H1 (cell line): ENCODE data around the gene PGLYRP2. TPM values are rescaled to one million over a fixed set of nuclear protein-coding genes. Genes with fewer than 3 reads are reported as not detected.

Experiments used
- CTCF ChIA-PET: fragments of 300-600 bp; sonication (Branson Sonifier 250); formaldehyde crosslinking; loops from one replicate; lab custom pipeline; 2021; ENCODE audit not compliant: partially characterized antibody; lab: Charles Lee
- POLR2A ChIA-PET: fragments of 300-600 bp; sonication (Branson Sonifier 250); formaldehyde crosslinking; loops from one replicate; lab custom pipeline; 2021; ENCODE audit warnings: inconsistent platforms; ENCODE audit not compliant: partially characterized antibody; lab: Charles Lee
- DNase-seq, 2 experiments: peaks; one replicate each; pipeline versions ENCODE4 v3.0.0 to v3.0.0-alpha.2; 2010 to 2022; ENCODE audit warnings: low spot score in 2 of 2, low read depth in 1 of 2, mixed read lengths in 1 of 2
- FAIRE-seq: peaks from 2 replicates; lab custom pipeline; 2011; peaks lifted over from hg19 to GRCh38; lab: Jason Lieb, UNC
- H2AFZ ChIP-seq: 2 replicates; pipeline ENCODE4 v1.8.1; 2012; ENCODE audit warnings: low read length, inconsistent platforms
- H2AK5ac ChIP-seq: 2 replicates; pipeline ENCODE4 v1.6.1; 2013; ENCODE audit warnings: low read depth, low read length
- H2BK120ac ChIP-seq: replicated peaks from 2 replicates; pipeline ENCODE3; 2013; ENCODE audit warnings: low read depth, low read length, inconsistent platforms
- H2BK12ac ChIP-seq: 2 replicates; pipeline ENCODE4 v1.6.1; 2013; ENCODE audit warnings: low read depth, low read length
- H2BK15ac ChIP-seq: 2 replicates; pipeline ENCODE4 v1.6.1; 2013; ENCODE audit warnings: low read length
- H2BK20ac ChIP-seq: 2 replicates; pipeline ENCODE4 v1.6.1; 2013; ENCODE audit warnings: low read length
- H2BK5ac ChIP-seq: 2 replicates; pipeline ENCODE4 v1.6.1; 2013; ENCODE audit warnings: low read depth, low read length
- H3K14ac ChIP-seq: 2 replicates; pipeline ENCODE4 v1.6.1; 2013; ENCODE audit warnings: inconsistent platforms; ENCODE audit not compliant: insufficient read length
- H3K18ac ChIP-seq: 2 replicates; pipeline ENCODE4 v1.6.1; 2013; ENCODE audit warnings: low read length; ENCODE audit errors: extremely low read depth
- H3K23ac ChIP-seq: 2 replicates; pipeline ENCODE4 v1.6.1; 2013; ENCODE audit warnings: inconsistent platforms; ENCODE audit not compliant: insufficient read length
- H3K23me2 ChIP-seq: 2 replicates; pipeline ENCODE4 v1.6.1; 2013; ENCODE audit warnings: low read depth, low read length
- H3K27ac ChIP-seq: 2 replicates; pipeline ENCODE4 v1.6.1; 2011; ENCODE audit warnings: low read depth, low read length, inconsistent platforms
- H3K27me3 ChIP-seq, 4 experiments: replicated peaks in 1 of 4; 1 replicate in 1 of 4; 2 replicates in 3 of 4; pipeline versions ENCODE4 v1.6.1 to v1.8.1; 2011 to 2013; ENCODE audit warnings: low read length in 3 of 4, mild to moderate bottlenecking in 3 of 4, inconsistent platforms in 2 of 4, mixed read lengths in 2 of 4, moderate library complexity in 1 of 4; ENCODE audit not compliant: control insufficient read depth in 3 of 4, insufficient read depth in 3 of 4; ENCODE audit errors: extremely low read depth in 1 of 4
- H3K36me3 ChIP-seq, 4 experiments: 2 replicates each; pipeline versions ENCODE4 v1.6.1 to v1.8.1; 2011 to 2013; ENCODE audit warnings: mild to moderate bottlenecking in 4 of 4, low read length in 3 of 4, moderate library complexity in 2 of 4, control low read depth in 1 of 4, inconsistent platforms in 1 of 4; ENCODE audit not compliant: insufficient read depth in 4 of 4, control insufficient read depth in 2 of 4
- H3K4ac ChIP-seq: replicated peaks from 2 replicates; pipeline ENCODE3; 2013; ENCODE audit warnings: low read length, low read depth, mixed read lengths, inconsistent platforms; ENCODE audit not compliant: insufficient read length
- H3K4me1 ChIP-seq, 4 experiments: replicated peaks in 1 of 4; 1 replicate in 1 of 4; 2 replicates in 3 of 4; pipeline versions ENCODE4 v1.6.1 to v1.8.1; 2011 to 2013; ENCODE audit warnings: low read length in 3 of 4, inconsistent platforms in 2 of 4, mixed read lengths in 1 of 4; ENCODE audit not compliant: insufficient read depth in 4 of 4, control insufficient read depth in 3 of 4
- H3K4me2 ChIP-seq, 2 experiments: 2 replicates each; pipeline versions ENCODE4 v1.6.1 to v1.8.1; 2011 to 2013; ENCODE audit warnings: low read depth in 2 of 2, low read length in 2 of 2, control low read depth in 1 of 2, inconsistent platforms in 1 of 2, mild to moderate bottlenecking in 1 of 2; ENCODE audit not compliant: insufficient read depth in 1 of 2
- H3K4me3 ChIP-seq, 4 experiments: fragments of 200-600, 300-600 bp in 1 of 4; sonication (generic), shearing (Covaris generic), sonication (Bioruptor Twin) in 1 of 4; 2 replicates each; pipeline versions ENCODE4 v1.5.1 to v1.8.1; 2011 to 2016; ENCODE audit warnings: low read length in 4 of 4, low read depth in 3 of 4, control low read depth in 2 of 4, inconsistent platforms in 2 of 4, mild to moderate bottlenecking in 2 of 4, mixed read lengths in 1 of 4, moderate library complexity in 1 of 4; ENCODE audit not compliant: insufficient read depth in 2 of 4; ENCODE audit errors: extremely low read depth in 1 of 4
- H3K56ac ChIP-seq: replicated peaks from 2 replicates; pipeline ENCODE3; 2013; ENCODE audit warnings: low read depth, mild to moderate bottlenecking, mixed read lengths, low read length, inconsistent platforms; ENCODE audit not compliant: insufficient read length
- H3K79me1 ChIP-seq: 2 replicates; pipeline ENCODE4 v1.6.1; 2013; ENCODE audit warnings: low read depth, low read length, control low read depth
- H3K79me2 ChIP-seq, 2 experiments: 2 replicates each; pipeline versions ENCODE4 v1.6.1 to v1.8.1; 2012 to 2013; ENCODE audit warnings: low read length in 2 of 2, mild to moderate bottlenecking in 2 of 2, inconsistent platforms in 1 of 2; ENCODE audit not compliant: insufficient read depth in 2 of 2, control insufficient read depth in 1 of 2
- H3K9ac ChIP-seq, 4 experiments: replicated peaks in 1 of 4; 1 replicate in 1 of 4; 2 replicates in 3 of 4; pipeline versions ENCODE4 v1.6.1 to v1.8.1; 2011 to 2013; ENCODE audit warnings: low read depth in 3 of 4, low read length in 3 of 4, control low read depth in 2 of 4, mild to moderate bottlenecking in 2 of 4, moderate library complexity in 2 of 4, inconsistent platforms in 1 of 4; ENCODE audit errors: extremely low read depth in 1 of 4
- H3K9me3 ChIP-seq, 2 experiments: 2 replicates each; pipeline versions ENCODE4 v1.6.1 to v1.8.1; 2012 to 2013; ENCODE audit warnings: mild to moderate bottlenecking in 2 of 2, moderate library complexity in 2 of 2, control low read depth in 1 of 2, inconsistent platforms in 1 of 2, low read depth in 1 of 2, low read length in 1 of 2, mixed read lengths in 1 of 2; ENCODE audit not compliant: insufficient read depth in 2 of 2
- H4K20me1 ChIP-seq, 2 experiments: replicated peaks in 1 of 2; 2 replicates each; pipeline versions ENCODE3 to v1.8.1; 2011 to 2013; ENCODE audit warnings: inconsistent platforms in 2 of 2, low read length in 2 of 2, mild to moderate bottlenecking in 1 of 2; ENCODE audit not compliant: insufficient read depth in 2 of 2, control insufficient read depth in 1 of 2
- H4K5ac ChIP-seq: 2 replicates; pipeline ENCODE4 v1.6.1; 2013; ENCODE audit warnings: low read length, low read depth, mixed read lengths, inconsistent platforms; ENCODE audit not compliant: insufficient read length
- H4K8ac ChIP-seq: 2 replicates; pipeline ENCODE4 v1.8.0; 2013; ENCODE audit warnings: mild to moderate bottlenecking, moderate library complexity, low read length, inconsistent platforms; ENCODE audit not compliant: insufficient read depth; ENCODE audit errors: extremely low read depth
- H4K91ac ChIP-seq: replicated peaks from 2 replicates; pipeline ENCODE3; 2013; ENCODE audit warnings: low read length, mixed read lengths, inconsistent platforms; ENCODE audit not compliant: insufficient read length
- ATF3 ChIP-seq: IDR thresholded peaks from 2 replicates; pipeline ENCODE4 v1.6.1; 2011; ENCODE audit warnings: low read depth, mild to moderate bottlenecking, low read length; ENCODE audit not compliant: insufficient read depth
- EGR1 ChIP-seq: IDR thresholded peaks from 2 replicates; pipeline ENCODE4 v1.6.1; 2011; ENCODE audit warnings: low read depth, low read length, borderline replicate concordance
- EZH2 ChIP-seq: fragments of 200-600 bp; sonication (generic); IDR thresholded peaks from 2 replicates; pipeline ENCODE4 v1.7.1; 2012; ENCODE audit warnings: low read depth, mild to moderate bottlenecking, moderate library complexity, low read length, inconsistent platforms; ENCODE audit not compliant: severe bottlenecking
- KDM5A ChIP-seq: fragments of 200-600 bp; IDR thresholded peaks from 2 replicates; pipeline ENCODE4 v1.7.1; 2012; ENCODE audit warnings: mild to moderate bottlenecking, low read length, inconsistent platforms, mixed read lengths
- MAFK ChIP-seq: IDR thresholded peaks from 2 replicates; pipeline ENCODE4 v1.6.1; 2012; ENCODE audit warnings: low read depth, mild to moderate bottlenecking, improper control_type of control experiment, low read length
- POLR2AphosphoS5 ChIP-seq: IDR thresholded peaks from 2 replicates; pipeline ENCODE4 v1.6.1; 2011; ENCODE audit warnings: low read depth, low read length
- RFX5 ChIP-seq: IDR thresholded peaks from 2 replicates; pipeline ENCODE4 v1.6.1; 2011; ENCODE audit warnings: low read depth, low read length, improper control_type of control experiment, borderline replicate concordance
- SAP30 ChIP-seq: fragments of 300-600 bp; sonication (generic); IDR thresholded peaks from 2 replicates; pipeline ENCODE4 v1.7.1; 2012; ENCODE audit warnings: low read length, moderate library complexity, mild to moderate bottlenecking, inconsistent platforms; ENCODE audit not compliant: insufficient read depth, insufficient replicate concordance
- SP4 ChIP-seq: IDR thresholded peaks from 2 replicates; pipeline ENCODE4 v1.6.1; 2012; ENCODE audit warnings: low read length, inconsistent platforms
- YY1 ChIP-seq: IDR thresholded peaks from 2 replicates; pipeline ENCODE4 v1.6.1; 2011; ENCODE audit warnings: low read depth, mild to moderate bottlenecking, low read length
- WGBS, 2 experiments: shearing (Covaris generic) in 1 of 2; methylation state at CpG; one replicate each; pipeline versions ENCODE4 v1.1.6 to v1.1.7; 2013 to 2015; ENCODE audit warnings: low lambda C conversion rate in 2 of 2, mixed read lengths in 2 of 2, inconsistent platforms in 1 of 2, low coverage in 1 of 2, missing lambda C conversion rate in 1 of 2; ENCODE audit not compliant: insufficient replicate concordance in 2 of 2, insufficient coverage in 1 of 2, insufficient read length in 1 of 2; ENCODE audit errors: extremely low coverage in 1 of 2, missing lambda C conversion rate in 1 of 2; 5-methylcytosine and 5-hydroxymethylcytosine counted together
- polyA plus RNA-seq, 7 experiments: library from polyadenylated mRNA; depleted of rRNA in 3 of 7; stranded (reverse) in 5 of 7; unstranded in 2 of 7; fragments of >200 nt in 5 of 7; fragments of 200-250 nt in 2 of 7; gene quantifications; 1 replicate in 5 of 7; 2 replicates in 1 of 7; 4 replicates in 1 of 7; pipeline versions ENCODE4 v1.2.1 to v1.2.3, GENCODE V29; 2011 to 2013; ENCODE audit warnings: missing spikeins in 2 of 7, mixed read lengths in 2 of 7
- total RNA-seq: library from RNA; stranded (reverse); fragmentation: NEBNext Ultra II Directional; extraction: Animal tissue kit (Norgen Biotek cat#: 25700); gene quantifications from 2 replicates; pipeline ENCODE4 v1.2.1, GENCODE V29; 2021

Gene PGLYRP2
- total and polyA plus RNA-seq, 2 of the 8 experiments (the other 6 are each of a cell fraction or from before 2014, with no cell fraction given): not detected

GRCh38 chr19:15455996-15456395 lies 23.3 kb downstream of the PGLYRP2 start:
- Histone ChIP-seq H4K5ac (no peak overlapping the region), H4K20me1 (peaks cover 0 to 6% of the 10 kb centered on the region in 2 experiments), H3K4ac (no peak overlapping the region), H2AK5ac (no peak overlapping the region), H3K56ac (no peak overlapping the region), H2BK12ac (no peak overlapping the region), H2BK20ac (no peak overlapping the region), H3K23ac (no peak overlapping the region), H3K18ac (no peak overlapping the region), H3K27me3 (peaks cover 20 to 69% (median 55%) of the 10 kb centered on the region in 4 experiments), H3K4me2 (peak overlapping the region; percentile 49 to 82), H3K36me3 (no peaks in the 10 kb centered on the region; a peak in 1 of 8 replicates), H2BK120ac (no peak overlapping the region), H2BK5ac (no peak overlapping the region), H3K27ac (no peak overlapping the region), H3K4me1 (peaks cover 0 to 17% (median 10%) of the 10 kb centered on the region in 4 experiments; a peak in 5 of 7 replicates), H3K14ac (no peak overlapping the region), H4K8ac (no peak overlapping the region), H3K79me1 (no peaks in the 10 kb centered on the region), H3K9me3 (no peaks in the 10 kb centered on the region), H2BK15ac (0 out of 2 replicates have a peak overlapping the region, but pooled peaks have one; percentile 61), H3K4me3 (peak overlapping the region in 2 of 4 experiments; percentile 29 to 61; a peak in 2 of 8 replicates), H3K79me2 (no peaks in the 10 kb centered on the region), H3K9ac (no peak overlapping the region), H3K23me2 (peaks cover 13% of the 10 kb centered on the region; the same call in 1 of the 2 replicates), H4K91ac (no peak overlapping the region), H2AFZ (0 out of 2 replicates have a peak overlapping the region, but pooled peaks have one; percentile 2)
- DNase-seq (no peak), FAIRE-seq (no peak)
- 85% methylated on average over 9 of the region's 9 CpGs; no CpG with 5 or more reads in 1 of the 2 experiments for WGBS, 2 experiments
- TF ChIP-seq SAP30: no peak
- TF ChIP-seq ATF3: no peak
- no peak for TF ChIP-seq YY1
- TF ChIP-seq EZH2: no peak
- no peak for TF ChIP-seq KDM5A
- no peak for TF ChIP-seq POLR2AphosphoS5
- TF ChIP-seq EGR1: no peak
- TF ChIP-seq MAFK: no peak
- TF ChIP-seq SP4: no peak
- TF ChIP-seq RFX5: no peak
- ChIA-PET CTCF (interaction anchor here (0.6 to 5.7 kb wide), 8 partner anchors 8 to 607 kb away, joined by 3 to 25 read pairs (median 4); partner anchors contain the start of genes AKAP8L and RASAL3), POLR2A (interaction anchor here (1.1 kb wide), 1 partner anchor 38 kb away, joined by 6 read pairs; the partner anchor contains the start of gene AKAP8L)
